ENCODE measurements around the gene MBD6.

- TF ChIP-seq CTCF (IDR thresholded peaks at IDR 0.05) (no peak), POLR2A (IDR thresholded peaks at IDR 0.05) (no peak)
Measured at GRCh38 chr12:57515408-57515933, 7.2 kb upstream of the MBD6 start.
